Endothelial cell of umbilical vein (primary cell): Measurements from ENCODE around the gene RNU1-1. TPM values are rescaled to one million over a fixed set of nuclear protein-coding genes. Genes with fewer than 3 reads are reported as not detected.
"Not testable (repeated sequence)": the region's sequence is repeated elsewhere in the genome, so short reads cannot be mapped to it uniquely, and the experiment has no call there.

Experiments used
- BruUV-seq: library from RNA; stranded (reverse); fragments of 400-500 nt; replicated peaks from 2 replicates; lab custom pipeline; 2021; lab: Mats Ljungman, UMichigan
- CTCF ChIA-PET: fragments of 300-600, 350-600 bp; sonication (Branson Sonifier 250); formaldehyde crosslinking; loops from one replicate; lab custom pipeline; 2021; ENCODE audit warnings: antibody characterized with exemption, inconsistent platforms; lab: Charles Lee
- POLR2A ChIA-PET: fragments of 300-600, 350-600 bp; sonication (Branson Sonifier 250); formaldehyde crosslinking; loops from one replicate; lab custom pipeline; 2021; ENCODE audit warnings: antibody characterized with exemption, inconsistent platforms; lab: Charles Lee
- DNase-seq: peaks from one replicate; pipeline ENCODE4 v3.0.0-alpha.2; 2011; ENCODE audit warnings: low read depth, low spot score
- FAIRE-seq: peaks from 2 replicates; lab custom pipeline; 2011; peaks lifted over from hg19 to GRCh38; lab: Jason Lieb, UNC
- H2AFZ ChIP-seq: 2 replicates; pipeline ENCODE4 v1.6.0; 2012; ENCODE audit warnings: low read depth, low read length, control low read depth, inconsistent platforms
- H3K27ac ChIP-seq: 2 replicates; pipeline ENCODE4 v1.5.1; 2011; ENCODE audit warnings: low read depth, mild to moderate bottlenecking, control low read depth, low read length, moderate library complexity; ENCODE audit not compliant: insufficient read depth
- H3K27me3 ChIP-seq, 2 experiments: 2 replicates each; pipeline versions ENCODE4 v1.6.0 to v1.6.1; 2011; ENCODE audit warnings: low read length in 2 of 2, mixed read lengths in 1 of 2; ENCODE audit not compliant: control insufficient read depth in 2 of 2, insufficient read depth in 2 of 2
- H3K36me3 ChIP-seq, 2 experiments: 2 replicates in 1 of 2; 3 replicates in 1 of 2; pipeline ENCODE4 v1.5.1; 2011; ENCODE audit warnings: low read length in 2 of 2, mild to moderate bottlenecking in 1 of 2, moderate library complexity in 1 of 2; ENCODE audit not compliant: control insufficient read depth in 2 of 2, insufficient read depth in 2 of 2; ENCODE audit errors: extremely low read depth in 1 of 2
- H3K4me1 ChIP-seq: 3 replicates; pipeline ENCODE4 v1.5.1; 2011; ENCODE audit warnings: mild to moderate bottlenecking, low read length; ENCODE audit not compliant: control insufficient read depth, insufficient read depth; ENCODE audit errors: extremely low read depth
- H3K4me2 ChIP-seq: 2 replicates; pipeline ENCODE4 v1.6.1; 2011; ENCODE audit warnings: low read length, control low read depth, mixed read lengths; ENCODE audit not compliant: insufficient read depth
- H3K4me3 ChIP-seq, 3 experiments: fragments of 200-600 bp in 1 of 3; sonication (generic), shearing (Covaris generic) in 1 of 3; replicated peaks in 1 of 3; 2 replicates each; pipeline ENCODE4 v1.5.1; 2011 to 2016; ENCODE audit warnings: control low read depth in 3 of 3, low read length in 3 of 3, mild to moderate bottlenecking in 2 of 3, inconsistent platforms in 1 of 3, low read depth in 1 of 3, moderate library complexity in 1 of 3; ENCODE audit not compliant: insufficient read depth in 1 of 3
- H3K79me2 ChIP-seq: 2 replicates; pipeline ENCODE4 v1.6.0; 2012; ENCODE audit warnings: low read length, inconsistent platforms; ENCODE audit not compliant: control insufficient read depth, insufficient read depth
- H3K9ac ChIP-seq: replicated peaks from 2 replicates; pipeline ENCODE3; 2011; ENCODE audit warnings: low read length, control low read depth; ENCODE audit not compliant: insufficient read depth; ENCODE audit errors: extremely low read depth
- H3K9me1 ChIP-seq: replicated peaks from 3 replicates; pipeline ENCODE4 v1.6.0; 2011; ENCODE audit warnings: mild to moderate bottlenecking, low read length; ENCODE audit not compliant: control insufficient read depth, insufficient read depth; ENCODE audit errors: extremely low read depth
- H3K9me3 ChIP-seq: replicated peaks from 2 replicates; pipeline ENCODE4 v1.5.1; 2012; ENCODE audit warnings: low read length, inconsistent platforms; ENCODE audit not compliant: control insufficient read depth, insufficient read depth
- H4K20me1 ChIP-seq: replicated peaks from 2 replicates; pipeline ENCODE3; 2011; ENCODE audit warnings: mild to moderate bottlenecking, low read length; ENCODE audit not compliant: control insufficient read depth, insufficient read depth; ENCODE audit errors: extremely low read depth
- dilution Hi-C: fragments of 300-500 bp; cut with MboI; formaldehyde crosslinking; loops from one replicate; pipeline ENCODE4 v1.15.0; 2019; ENCODE audit warnings: low sequenced_read_pairs; ENCODE audit not compliant: extremely low pct_ligation_motif_present
- intact Hi-C: fragments of 100-400 bp; cut with micrococcal nuclease; formaldehyde crosslinking; loops from one replicate; pipeline ENCODE4 v1.10.0; 2022
- polyA plus RNA-seq, 4 experiments: library from polyadenylated mRNA; depleted of rRNA in 3 of 4; stranded (reverse) in 3 of 4; unstranded in 1 of 4; fragments of >200 nt; gene quantifications; 2 replicates each; pipeline versions ENCODE4 v1.2.1 to v1.2.3, GENCODE V29; 2011 to 2012; ENCODE audit warnings: missing spikeins in 1 of 4
- total RNA-seq: library from RNA; stranded (reverse); gene quantifications from 2 replicates; pipeline ENCODE4 v1.2.3, GENCODE V29; 2021

Gene RNU1-1
- total and polyA plus RNA-seq, 2 donors (not counting 3 experiments of a cell fraction or from before 2014, with no cell fraction given): 206 to 1,319 TPM

- H3K9me3 ChIP-seq: not testable (repeated sequence)
These were observed 45.6 kb upstream of the RNU1-1 start for GRCh38 chr1:16559688-16560087.

DNA sequence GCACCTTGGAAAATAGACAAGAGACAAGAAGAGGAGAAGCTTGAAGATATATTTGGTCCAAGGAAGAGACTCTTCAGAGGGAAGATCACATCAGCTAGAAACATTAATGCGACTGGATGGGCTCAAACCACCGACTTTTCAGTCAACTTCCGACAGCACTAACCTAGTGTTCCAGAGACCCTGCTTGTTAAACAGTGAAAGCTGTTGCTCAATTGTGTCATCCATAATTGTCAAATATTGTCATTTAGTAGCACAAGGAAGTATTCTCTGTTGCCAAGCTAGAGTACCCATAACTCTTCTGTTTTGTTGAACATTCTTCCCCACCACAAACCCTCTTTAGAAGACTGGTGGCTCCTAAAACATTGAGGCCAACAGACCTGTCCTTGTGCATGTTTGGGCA, 42.9 kb upstream of the RNU1-1 start:
- CTCF ChIA-PET, BruUV-seq, H3K4me1 ChIP-seq, dilution Hi-C loops, H3K4me3 ChIP-seq, POLR2A ChIA-PET, FAIRE-seq, H2AFZ ChIP-seq, H3K9ac ChIP-seq, H3K27ac ChIP-seq, H3K9me1 ChIP-seq, H3K9me3 ChIP-seq, H4K20me1 ChIP-seq, H3K36me3 ChIP-seq, H3K27me3 ChIP-seq, H3K79me2 ChIP-seq, H3K4me2 ChIP-seq, intact Hi-C loops, DNase-seq: not testable (repeated sequence)

More at GRCh38 chr1:16559688-16560087, 45.6 kb upstream of the RNU1-1 start:
- H3K4me3 ChIP-seq, POLR2A ChIA-PET, dilution Hi-C loops, intact Hi-C loops, DNase-seq, H3K9ac ChIP-seq, H2AFZ ChIP-seq, H3K4me2 ChIP-seq, CTCF ChIA-PET, FAIRE-seq, H3K27ac ChIP-seq, H3K36me3 ChIP-seq, H3K27me3 ChIP-seq, BruUV-seq, H3K9me1 ChIP-seq, H3K4me1 ChIP-seq, H3K79me2 ChIP-seq, H4K20me1 ChIP-seq: not testable (repeated sequence)

- intact Hi-C loops, H3K27ac ChIP-seq, H2AFZ ChIP-seq, H3K79me2 ChIP-seq, H3K36me3 ChIP-seq, DNase-seq, H3K9ac ChIP-seq, FAIRE-seq, H4K20me1 ChIP-seq, H3K4me2 ChIP-seq, H3K9me1 ChIP-seq, H3K4me3 ChIP-seq, POLR2A ChIA-PET, CTCF ChIA-PET, H3K9me3 ChIP-seq, BruUV-seq, dilution Hi-C loops, H3K4me1 ChIP-seq, H3K27me3 ChIP-seq: not testable (repeated sequence)
These were observed 39.2 kb upstream of the RNU1-1 start for GRCh38 chr1:16553244-16553643.

GRCh38 chr1:16550212-16550918, 36.3 kb upstream of the RNU1-1 start:
- H3K9me1 ChIP-seq, FAIRE-seq, H3K4me2 ChIP-seq, H3K27me3 ChIP-seq, DNase-seq, H3K79me2 ChIP-seq, dilution Hi-C loops, POLR2A ChIA-PET, intact Hi-C loops, CTCF ChIA-PET, H3K9me3 ChIP-seq, BruUV-seq, H3K36me3 ChIP-seq, H4K20me1 ChIP-seq, H3K27ac ChIP-seq, H2AFZ ChIP-seq, H3K4me3 ChIP-seq, H3K9ac ChIP-seq, H3K4me1 ChIP-seq: not testable (repeated sequence)
